ENCODE data around the gene SEL1L3. TPM values are rescaled to one million over a fixed set of nuclear protein-coding genes. Genes with fewer than 3 reads are reported as not detected.

SEL1L3 gene
- total and polyA plus RNA-seq, 9 of the 15 experiments (the other 6 are each of a cell fraction or from before 2014, with no cell fraction given): 10.0 to 44.3 (median 21.6) TPM

- TF ChIP-seq CHD7 (IDR thresholded peaks at IDR 0.05; ENCODE audit: low read depth, low read length) (no peak), POLR2AphosphoS2 (IDR thresholded peaks at IDR 0.05; ENCODE audit: low read length) (no peak), MEF2A (IDR thresholded peaks at IDR 0.05; ENCODE audit: control insufficient read depth, low read depth, low read length) (no peak)
Observed at GRCh38 chr4:25845841-25846653, 16.7 kb downstream of the SEL1L3 start (continued).
